Upper lobe of left lung (tissue), 4 donors: ENCODE results near the gene METRN.

ENCODE experiments used
- POLR2AphosphoS5 ChIP-seq, 2 donors: sonication (generic); formaldehyde crosslinking; IDR thresholded peaks; one replicate each; pipeline ENCODE4 v1.5.1; 2017; ENCODE audit warnings: antibody characterized with exemption in 2 of 2
- TF ChIP-seq, protein P1 (sequence below), 6 experiments: fragments of 450-650 bp in 4 of 6; fragments of 200-600 bp in 2 of 6; sonication (generic) in 2 of 6; IDR thresholded peaks; one replicate each; pipeline ENCODE4 v1.5.1; 2016 to 2019; ENCODE audit warnings: antibody characterized with exemption in 6 of 6

DNA sequence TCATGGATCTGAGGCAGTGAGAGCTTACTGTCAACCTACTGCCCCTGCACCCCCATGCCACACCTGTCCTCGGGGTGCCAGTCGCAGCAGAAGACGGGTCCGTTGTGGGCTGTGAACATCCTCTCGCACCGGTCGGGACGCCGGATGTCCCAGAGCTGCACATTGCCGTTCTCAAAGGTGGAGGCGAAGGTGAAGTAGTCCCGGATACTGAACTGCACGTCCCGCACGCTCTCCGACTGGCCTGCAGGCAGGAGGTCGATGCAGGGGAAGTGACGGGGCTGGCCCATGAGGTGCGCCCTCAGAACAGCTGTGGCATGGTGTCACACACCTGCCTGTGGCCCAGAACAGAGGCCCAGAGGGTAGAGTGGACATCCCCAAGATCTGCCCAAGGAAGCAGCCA, 27.4 kb upstream of the METRN start:
- TF ChIP-seq, protein P1, sequence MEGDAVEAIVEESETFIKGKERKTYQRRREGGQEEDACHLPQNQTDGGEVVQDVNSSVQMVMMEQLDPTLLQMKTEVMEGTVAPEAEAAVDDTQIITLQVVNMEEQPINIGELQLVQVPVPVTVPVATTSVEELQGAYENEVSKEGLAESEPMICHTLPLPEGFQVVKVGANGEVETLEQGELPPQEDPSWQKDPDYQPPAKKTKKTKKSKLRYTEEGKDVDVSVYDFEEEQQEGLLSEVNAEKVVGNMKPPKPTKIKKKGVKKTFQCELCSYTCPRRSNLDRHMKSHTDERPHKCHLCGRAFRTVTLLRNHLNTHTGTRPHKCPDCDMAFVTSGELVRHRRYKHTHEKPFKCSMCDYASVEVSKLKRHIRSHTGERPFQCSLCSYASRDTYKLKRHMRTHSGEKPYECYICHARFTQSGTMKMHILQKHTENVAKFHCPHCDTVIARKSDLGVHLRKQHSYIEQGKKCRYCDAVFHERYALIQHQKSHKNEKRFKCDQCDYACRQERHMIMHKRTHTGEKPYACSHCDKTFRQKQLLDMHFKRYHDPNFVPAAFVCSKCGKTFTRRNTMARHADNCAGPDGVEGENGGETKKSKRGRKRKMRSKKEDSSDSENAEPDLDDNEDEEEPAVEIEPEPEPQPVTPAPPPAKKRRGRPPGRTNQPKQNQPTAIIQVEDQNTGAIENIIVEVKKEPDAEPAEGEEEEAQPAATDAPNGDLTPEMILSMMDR (IDR thresholded peaks at IDR 0.05) = no peak
- TF ChIP-seq POLR2AphosphoS5 (IDR thresholded peaks at IDR 0.05) = no peak
